Stimulated activated CD4-positive, alpha-beta T cell treated with anti-CD3 and anti-CD28 coated beads, TNF-alpha, amount 100 ng/mL, for 4 hours (primary cell): ENCODE data around the gene NKIRAS1.
"Not testable (repeated sequence)": the region's sequence is repeated elsewhere in the genome, so short reads cannot be mapped to it uniquely, and the experiment has no call there.

Experiments used
- DNase-seq, 3 experiments: peaks; one replicate each; pipeline ENCODE4 v3.0.0-alpha.2; 2020; ENCODE audit warnings: low read depth in 3 of 3

The NKIRAS1 gene

GRCh38 chr3:23870663-23871043 is 46.1 kb downstream of the NKIRAS1 start:
- DNase-seq = not testable (repeated sequence)

GRCh38 chr3:23869977-23870662 is 46.7 kb downstream of the NKIRAS1 start:
- no peak for DNase-seq

- DNase-seq = no peak
These were observed 49.0 kb downstream of the NKIRAS1 start for GRCh38 chr3:23867838-23868237.

GRCh38 chr3:23867400-23867799 is 49.4 kb downstream of the NKIRAS1 start:
- DNase-seq = no peak

- DNase-seq = no peak
These were observed 51.0 kb downstream of the NKIRAS1 start for GRCh38 chr3:23865595-23866396.

- DNase-seq = no peak
These were observed 51.9 kb downstream of the NKIRAS1 start for GRCh38 chr3:23864931-23865330.

- DNase-seq = no peak
These were observed 53.7 kb downstream of the NKIRAS1 start for GRCh38 chr3:23863060-23863459.

GRCh38 chr3:23861689-23862088 is 55.1 kb downstream of the NKIRAS1 start:
- no peak for DNase-seq

GRCh38 chr3:23859839-23860382 is 56.9 kb downstream of the NKIRAS1 start:
- no peak for DNase-seq

GRCh38 chr3:23859012-23859743 is 57.6 kb downstream of the NKIRAS1 start:
- no peak for DNase-seq

GRCh38 chr3:23856286-23856685 is 60.5 kb downstream of the NKIRAS1 start:
- DNase-seq = no peak

- DNase-seq = not testable (repeated sequence)
These were observed 67.3 kb downstream of the NKIRAS1 start for GRCh38 chr3:23849462-23849861.

- no peak for DNase-seq
These were observed 71.2 kb downstream of the NKIRAS1 start for GRCh38 chr3:23845326-23846216.

- no peak for DNase-seq
These were observed 72.9 kb downstream of the NKIRAS1 start for GRCh38 chr3:23843869-23844268.
